CD14-positive monocyte (primary cell): ENCODE measurements around the gene OR6S1. TPM values are rescaled to one million over a fixed set of nuclear protein-coding genes. Genes with fewer than 3 reads are reported as not detected.
A peak's percentile ranks its signal among the peaks of the same experiment; 100 is the strongest.

Source experiments
- DNase-seq, 3 donors: peaks; one replicate each; pipeline ENCODE4 v3.0.0-alpha.2; 2011 to 2022
- H2AFZ ChIP-seq: 2 replicates; pipeline ENCODE4 v1.6.0; 2012; ENCODE audit warnings: mild to moderate bottlenecking, low read depth, low read length, inconsistent platforms; ENCODE audit not compliant: insufficient read depth, poor library complexity, severe bottlenecking
- H3K27ac ChIP-seq, 2 donors: 1 replicate in 1 of 2; 2 replicates in 1 of 2; pipeline ENCODE4 v1.5.1; 2012 to 2013; ENCODE audit warnings: low read length in 2 of 2, control low read depth in 1 of 2, inconsistent platforms in 1 of 2, low read depth in 1 of 2, mild to moderate bottlenecking in 1 of 2
- H3K27me3 ChIP-seq, 2 donors: one replicate each; pipeline versions ENCODE4 v1.6.0 to v1.6.1; 2011 to 2013; ENCODE audit warnings: low read length in 2 of 2; ENCODE audit not compliant: control insufficient read depth in 2 of 2, insufficient read depth in 2 of 2
- H3K36me3 ChIP-seq, 2 donors: replicated peaks in 1 of 2; 1 replicate in 1 of 2; 2 replicates in 1 of 2; pipeline versions ENCODE4 v1.5.1 to v1.6.1; 2012 to 2013; ENCODE audit warnings: low read length in 2 of 2, control low read depth in 1 of 2, inconsistent platforms in 1 of 2, mild to moderate bottlenecking in 1 of 2; ENCODE audit not compliant: insufficient read depth in 2 of 2, control insufficient read depth in 1 of 2
- H3K4me1 ChIP-seq, 2 donors: 1 replicate in 1 of 2; 2 replicates in 1 of 2; pipeline versions ENCODE4 v1.5.1 to v1.6.1; 2012 to 2013; ENCODE audit warnings: low read length in 2 of 2, control low read depth in 1 of 2, inconsistent platforms in 1 of 2, mild to moderate bottlenecking in 1 of 2, moderate library complexity in 1 of 2; ENCODE audit not compliant: insufficient read depth in 2 of 2, control insufficient read depth in 1 of 2
- H3K4me2 ChIP-seq: replicated peaks from 2 replicates; pipeline ENCODE3; 2012; ENCODE audit warnings: low read length, moderate library complexity, mild to moderate bottlenecking; ENCODE audit not compliant: poor library complexity, severe bottlenecking; ENCODE audit errors: extremely low read depth
- H3K4me3 ChIP-seq, 3 experiments: fragments of 200-600 bp in 1 of 3; sonication (generic) in 1 of 3; replicated peaks in 1 of 3; 1 replicate in 2 of 3; 2 replicates in 1 of 3; pipeline ENCODE4 v1.5.1; 2011 to 2013; ENCODE audit warnings: low read length in 3 of 3, mild to moderate bottlenecking in 3 of 3, control low read depth in 2 of 3, low read depth in 2 of 3, inconsistent platforms in 1 of 3, moderate library complexity in 1 of 3
- H3K79me2 ChIP-seq: 2 replicates; pipeline ENCODE4 v1.6.0; 2012; ENCODE audit warnings: mild to moderate bottlenecking, control low read depth, inconsistent platforms, low read length, moderate library complexity; ENCODE audit not compliant: insufficient read depth
- H3K9ac ChIP-seq: 2 replicates; pipeline ENCODE4 v1.6.0; 2017; ENCODE audit warnings: low read length, mild to moderate bottlenecking; ENCODE audit not compliant: insufficient read depth, poor library complexity, severe bottlenecking
- H3K9me3 ChIP-seq, 2 donors: replicated peaks in 1 of 2; 1 replicate in 1 of 2; 2 replicates in 1 of 2; pipeline versions ENCODE4 v1.5.1 to v1.6.1; 2012 to 2013; ENCODE audit warnings: low read length in 2 of 2, control low read depth in 1 of 2; ENCODE audit not compliant: control insufficient read depth in 1 of 2, insufficient read depth in 1 of 2
- H4K20me1 ChIP-seq: 2 replicates; pipeline ENCODE4 v1.6.0; 2012; ENCODE audit warnings: mild to moderate bottlenecking, low read length, control low read depth, moderate library complexity; ENCODE audit not compliant: insufficient read depth
- H3K27ac Mint-ChIP-seq, 7 donors: one replicate each; pipeline ENCODE4 v1.8.0; 2020; ENCODE audit warnings: mild to moderate bottlenecking in 7 of 7, mixed read lengths in 7 of 7, moderate library complexity in 6 of 7, inconsistent platforms in 2 of 7
- H3K27me3 Mint-ChIP-seq, 3 donors: one replicate each; pipeline ENCODE4 v1.8.0; 2021 to 2022; ENCODE audit warnings: low read depth in 3 of 3, mild to moderate bottlenecking in 3 of 3, mixed read lengths in 3 of 3, moderate library complexity in 3 of 3, inconsistent platforms in 1 of 3
- H3K36me3 Mint-ChIP-seq, 2 donors: one replicate each; pipeline ENCODE4 v1.8.0; 2020; ENCODE audit warnings: mixed read lengths in 2 of 2, inconsistent platforms in 1 of 2, mild to moderate bottlenecking in 1 of 2
- H3K4me1 Mint-ChIP-seq: one replicate; pipeline ENCODE4 v1.8.0; 2020; ENCODE audit warnings: mild to moderate bottlenecking, mixed read lengths
- H3K4me3 Mint-ChIP-seq, 2 donors: one replicate each; pipeline ENCODE4 v1.8.0; 2020; ENCODE audit warnings: mild to moderate bottlenecking in 2 of 2, mixed read lengths in 2 of 2, moderate library complexity in 1 of 2
- H3K9me3 Mint-ChIP-seq, 7 donors: one replicate each; pipeline ENCODE4 v1.8.0; 2020 to 2022; ENCODE audit warnings: mixed read lengths in 7 of 7, mild to moderate bottlenecking in 6 of 7, moderate library complexity in 6 of 7, inconsistent platforms in 2 of 7
- CTCF ChIP-seq: fragments of 200-600 bp; IDR thresholded peaks from one replicate; pipeline ENCODE4 v1.8.0; 2022; ENCODE audit warnings: antibody characterized with exemption, mild to moderate bottlenecking
- WGBS: methylation state at CpG from one replicate; pipeline ENCODE4 v1.1.5; 2013; ENCODE audit warnings: missing lambda C conversion rate; ENCODE audit not compliant: insufficient coverage; 5-methylcytosine and 5-hydroxymethylcytosine counted together
- intact Hi-C, 2 donors: fragments of 100-400 bp; cut with micrococcal nuclease; formaldehyde crosslinking; loops; one replicate each; pipeline versions ENCODE4 v1.15.0 to v1.15.1; 2023
- polyA plus RNA-seq, 3 donors: library from polyadenylated mRNA; depleted of rRNA in 1 of 3; unstranded in 2 of 3; stranded (reverse) in 1 of 3; fragments of 300-500 nt in 2 of 3; fragments of >200 nt in 1 of 3; fragmentation: Illumina TruSeq in 2 of 3; gene quantifications; 1 replicate in 2 of 3; 2 replicates in 1 of 3; pipeline ENCODE4 v1.2.3, GENCODE V29; 2012 to 2021
- small RNA-seq: library from RNA; depleted of rRNA; stranded (forward); fragments of <200 nt; gene quantifications from one replicate; pipeline ENCODE3, GENCODE V24; 2012; ENCODE audit warnings: low read depth; ENCODE audit not compliant: insufficient read length

Gene OR6S1
- polyA plus RNA-seq, 3 donors, result not detected

GRCh38 chr14:20592574-20592973 lies 48.9 kb downstream of the OR6S1 start:
- no peaks in the 10 kb centered on the region for H3K36me3 Mint-ChIP-seq
- Histone ChIP-seq H3K79me2 (no peaks in the 10 kb centered on the region), H4K20me1 (no peaks in the 10 kb centered on the region), H3K4me1 (no peaks in the 10 kb centered on the region), H3K36me3 (no peaks in the 10 kb centered on the region), H3K4me3 (no peak overlapping the region), H2AFZ (no peak overlapping the region), H3K9me3 (no peaks in the 10 kb centered on the region), H3K27ac (no peak overlapping the region), H3K4me2 (no peak overlapping the region), H3K9ac (no peak overlapping the region), H3K27me3 (no peaks in the 10 kb centered on the region)
- H3K9me3 Mint-ChIP-seq, result peaks cover 0 to 3% (median 0%) of the 10 kb centered on the region in 7 donors
- no peak for TF ChIP-seq CTCF
- DNase-seq, result no peak
- peaks cover 0 to 5% (median 0%) of the 10 kb centered on the region in 3 donors for H3K27me3 Mint-ChIP-seq
- intact Hi-C loops, result no loop called here
- H3K4me1 Mint-ChIP-seq, result peaks cover 6% of the 10 kb centered on the region
- no CpG with 5 or more reads among the region's 1 CpG for WGBS
- H3K27ac Mint-ChIP-seq, result no peak overlapping the region
- H3K4me3 Mint-ChIP-seq, result no peak overlapping the region

GRCh38 chr14:20591235-20591634 lies 50.3 kb downstream of the OR6S1 start, which contains the start of gene RNASE12:
RNASE12 (minus strand) TSS chr14:20591376; CDS start chr14:20590723, 653 bp downstream.
- Histone ChIP-seq H3K4me3 (no peak within 1 kb of the TSS), H3K4me2 (no peak within 1 kb of the TSS), H3K27me3 (no peaks in the 10 kb centered on the region), H4K20me1 (no peaks in the 10 kb centered on the region), H3K9me3 (no peaks in the 10 kb centered on the region), H3K27ac (no peak within 1 kb of the TSS), H2AFZ (no peak within 1 kb of the TSS), H3K4me1 (no peaks in the 10 kb centered on the region), H3K36me3 (no peaks in the 10 kb centered on the region), H3K79me2 (no peaks in the 10 kb centered on the region), H3K9ac (no peak within 1 kb of the TSS)
- H3K36me3 Mint-ChIP-seq, result no peaks in the 10 kb centered on the region
- peaks cover 6% of the 10 kb centered on the region for H3K4me1 Mint-ChIP-seq
- H3K9me3 Mint-ChIP-seq, result peaks cover 0 to 3% (median 0%) of the 10 kb centered on the region in 7 donors
- no peak for DNase-seq
- 79% methylated on average over 3 of the region's 4 CpGs for WGBS
- peaks cover 0 to 3% (median 2%) of the 10 kb centered on the region in 3 donors for H3K27me3 Mint-ChIP-seq
- H3K27ac Mint-ChIP-seq, result no peak within 1 kb of the TSS
- no peak for TF ChIP-seq CTCF
- peak within 1 kb of the TSS in 1 of 2 donors; percentile 61 for H3K4me3 Mint-ChIP-seq
- intact Hi-C loops, result no loop called here

Small RNAs within 50 kb of the gene (small RNA-seq; reads per million reads assigned to genes)
- gene RF00019, result not detected

Other genes with a start within 250 kb of the OR6S1 start
- 10 to 100 TPM in 1 of 3 donors, 1 to 10 TPM in 2; 2.3 to 78.9 (median 7.1) TPM for gene TEP1, start 228.2 kb downstream of the OR6S1 start, polyA plus RNA-seq
- gene KLHL33, start 205.5 kb downstream of the OR6S1 start, polyA plus RNA-seq, result under 1 TPM in 1 of 3 donors, not detected in 2; 0.04 TPM
- 100 to 1,000 TPM in 1 of 3 donors, 10 to 100 TPM in 2; 34.7 to 112 (median 40.0) TPM for gene OSGEP, start 186.9 kb downstream of the OR6S1 start, polyA plus RNA-seq
- 100 to 1,000 TPM in 1 of 3 donors, 10 to 100 TPM in 2; 69.7 to 208 (median 85.4) TPM for gene APEX1, start 186.5 kb downstream of the OR6S1 start, polyA plus RNA-seq
- 100 to 1,000 TPM in 1 of 3 donors, 10 to 100 TPM in 2; 19.4 to 106 (median 21.2) TPM for gene PIP4P1, start 180.3 kb downstream of the OR6S1 start, polyA plus RNA-seq
- gene PNP, start 172.3 kb downstream of the OR6S1 start, polyA plus RNA-seq, result 100 to 1,000 TPM in 1 of 3 donors, 10 to 100 TPM in 2; 63.2 to 112 (median 67.5) TPM
- not detected for gene RNASE10, start 136.2 kb downstream of the OR6S1 start, polyA plus RNA-seq
- gene RNASE9, start 80.6 kb downstream of the OR6S1 start, polyA plus RNA-seq, result not detected
- gene RNASE11, start 53.7 kb downstream of the OR6S1 start, polyA plus RNA-seq, result not detected
- not detected for gene RNASE12, start 50.3 kb downstream of the OR6S1 start, polyA plus RNA-seq
- 10 to 100 TPM; 18.5 to 85.8 (median 49.1) TPM for gene RNASE4, start 42.9 kb upstream of the OR6S1 start, polyA plus RNA-seq
- gene ANG, start 47.1 kb upstream of the OR6S1 start, polyA plus RNA-seq, result 10 to 100 TPM in 2 of 3 donors, 1 to 10 TPM in 1; 9.8 to 55.7 (median 31.4) TPM
- not detected for gene EDDM3A, start 104.2 kb upstream of the OR6S1 start, polyA plus RNA-seq
- gene EDDM3B, start 126.7 kb upstream of the OR6S1 start, polyA plus RNA-seq, result not detected
- gene RNASE6, start 139.6 kb upstream of the OR6S1 start, polyA plus RNA-seq, result 100 to 1,000 TPM; 150 to 353 (median 316) TPM
- 100 to 1,000 TPM in 1 of 3 donors, 10 to 100 TPM in 1, 1 to 10 TPM in 1; 2.1 to 191 (median 11.3) TPM for gene RNASE1, start 161.2 kb upstream of the OR6S1 start, polyA plus RNA-seq
- 10 to 100 TPM in 1 of 3 donors, 1 to 10 TPM in 2; 5.1 to 13.8 (median 8.4) TPM for gene RNASE3, start 249.7 kb upstream of the OR6S1 start, polyA plus RNA-seq